GM21360 (cell line): ENCODE measurements around the gene EPC1.
"Not testable (repeated sequence)": the region's sequence is repeated elsewhere in the genome, so short reads cannot be mapped to it uniquely, and the experiment has no call there.

Experiments
- ATAC-seq: cut with Tn5 transposase; IDR thresholded peaks from one replicate; pipeline ENCODE4 v1.9.1; 2021; ENCODE audit warnings: mild to moderate bottlenecking, moderate library complexity; ENCODE audit not compliant: unreplicated experiment

Gene EPC1

GRCh38 chr10:32372000-32372875, 25.3 kb upstream of the EPC1 start:
- no peak for ATAC-seq

GRCh38 chr10:32371101-32371500, 24.1 kb upstream of the EPC1 start:
- ATAC-seq: no peak

- no peak for ATAC-seq
Observed at GRCh38 chr10:32367793-32368453, 21.0 kb upstream of the EPC1 start.

- no peak for ATAC-seq
Observed at GRCh38 chr10:32366588-32366987, 19.6 kb upstream of the EPC1 start.

GRCh38 chr10:32366111-32366510, 19.2 kb upstream of the EPC1 start:
- ATAC-seq: no peak

GRCh38 chr10:32365404-32365803, 18.4 kb upstream of the EPC1 start:
- ATAC-seq: not testable (repeated sequence)

GRCh38 chr10:32362571-32362970, 15.6 kb upstream of the EPC1 start:
- ATAC-seq: no peak

- no peak for ATAC-seq
Observed at GRCh38 chr10:32360884-32361283, 13.9 kb upstream of the EPC1 start.

- no peak for ATAC-seq
Observed at GRCh38 chr10:32360241-32360640, 13.3 kb upstream of the EPC1 start.

GRCh38 chr10:32357056-32357735, 10.2 kb upstream of the EPC1 start:
- no peak for ATAC-seq

- not testable (repeated sequence) for ATAC-seq
Observed at GRCh38 chr10:32354690-32355089, 7.7 kb upstream of the EPC1 start.

GRCh38 chr10:32350811-32351350, 3.9 kb upstream of the EPC1 start:
- ATAC-seq: no peak

GRCh38 chr10:32349968-32350738, 3.2 kb upstream of the EPC1 start:
- no peak for ATAC-seq

- no peak for ATAC-seq
Observed at GRCh38 chr10:32349199-32349585, 2.2 kb upstream of the EPC1 start.

GRCh38 chr10:32348297-32349198, 1.6 kb upstream of the EPC1 start:
- no peak for ATAC-seq

GRCh38 chr10:32347363-32348022, 535 bp upstream of the EPC1 start:
- peak; percentile 12 for ATAC-seq

GRCh38 chr10:32346134-32346550, 816 bp downstream of the EPC1 start:
- peak; percentile 74 for ATAC-seq

GRCh38 chr10:32341596-32341995, 5.4 kb downstream of the EPC1 start:
- no peak for ATAC-seq

GRCh38 chr10:32340596-32341180, 6.3 kb downstream of the EPC1 start:
- no peak for ATAC-seq
